SH-SY5Y (cell line): ENCODE measurements around the gene FCHSD2.

Experiments
- GATA2 ChIP-seq: IDR thresholded peaks from 2 replicates; pipeline ENCODE4 v1.6.1; 2011; ENCODE audit warnings: mild to moderate bottlenecking, low read depth, low read length
- GATA3 ChIP-seq: IDR thresholded peaks from 2 replicates; pipeline ENCODE4 v1.6.1; 2011; ENCODE audit warnings: low read depth, mild to moderate bottlenecking, low read length, moderate library complexity

DNA sequence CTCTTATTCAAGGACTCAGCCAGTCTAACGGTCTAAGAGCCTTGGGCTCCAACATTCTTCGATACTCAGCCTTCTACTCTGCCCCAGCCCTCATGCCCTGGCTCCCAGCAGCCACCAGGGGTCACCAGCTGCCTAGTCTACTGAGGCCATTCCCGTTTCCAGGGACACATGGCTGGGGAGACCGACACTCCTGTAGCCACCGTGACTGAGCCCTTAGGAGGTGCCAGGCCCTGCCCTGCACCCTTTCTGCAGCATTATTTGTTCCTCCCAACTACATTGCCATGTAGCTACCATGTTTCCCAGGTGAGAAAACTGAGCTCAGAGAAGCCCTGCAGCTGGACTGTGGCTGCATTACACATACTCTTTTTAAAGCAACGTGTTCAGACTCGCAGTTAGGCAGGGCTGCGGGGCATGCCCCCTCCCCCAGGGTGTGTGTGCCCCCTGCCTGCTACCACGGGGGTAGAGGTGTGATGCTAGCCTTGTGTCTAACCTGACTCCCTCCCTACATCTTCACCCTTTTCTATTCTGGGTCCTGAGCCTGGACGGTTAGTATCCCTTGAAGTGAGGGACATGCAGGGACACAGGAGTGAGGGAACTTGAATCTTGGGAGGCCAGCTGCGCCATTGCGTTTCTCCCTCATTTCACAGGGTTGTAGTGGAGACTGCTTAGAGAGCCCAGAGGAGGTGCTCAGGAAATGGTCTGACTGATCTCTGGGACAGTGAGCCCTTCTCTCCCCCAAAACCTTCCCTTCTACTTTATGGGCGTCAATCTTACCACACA is 310.4 kb downstream of the FCHSD2 start:
- TF ChIP-seq GATA2 (no peak), GATA3 (no peak)
